Thymus (tissue), 11 donors: ENCODE results near the gene HTR3C. TPM values are rescaled to one million over a fixed set of nuclear protein-coding genes. Genes with fewer than 3 reads are reported as not detected.
"Not testable (repeated sequence)": the region's sequence is repeated elsewhere in the genome, so short reads cannot be mapped to it uniquely, and the experiment has no call there.

Experiments used
- DNase-seq, 9 donors: peaks; one replicate each; pipeline ENCODE4 v3.0.0-alpha.2; 2013; ENCODE audit warnings: low spot score in 9 of 9, low read depth in 6 of 9, missing footprints in 1 of 9
- H3K27ac ChIP-seq, 2 donors: one replicate each; pipeline ENCODE4 v1.5.1; 2013; ENCODE audit warnings: control low read depth in 1 of 2, low read depth in 1 of 2, low read length in 1 of 2, mild to moderate bottlenecking in 1 of 2, moderate library complexity in 1 of 2
- H3K27me3 ChIP-seq, 2 donors: one replicate each; pipeline ENCODE4 v1.5.1; 2013; ENCODE audit warnings: low read length in 1 of 2; ENCODE audit not compliant: control insufficient read depth in 2 of 2, insufficient read depth in 1 of 2
- H3K36me3 ChIP-seq, 2 donors: one replicate each; pipeline ENCODE4 v1.5.1; 2013; ENCODE audit warnings: low read length in 1 of 2, mild to moderate bottlenecking in 1 of 2, moderate library complexity in 1 of 2; ENCODE audit not compliant: control insufficient read depth in 2 of 2, insufficient read depth in 2 of 2
- H3K4me1 ChIP-seq, 2 donors: one replicate each; pipeline ENCODE4 v1.5.1; 2013; ENCODE audit warnings: low read length in 2 of 2; ENCODE audit not compliant: control insufficient read depth in 2 of 2, insufficient read depth in 2 of 2
- H3K4me3 ChIP-seq, 2 donors: one replicate each; pipeline ENCODE4 v1.5.1; 2013; ENCODE audit warnings: low read length in 2 of 2, control low read depth in 1 of 2, mild to moderate bottlenecking in 1 of 2
- H3K9me3 ChIP-seq, 2 donors: one replicate each; pipeline ENCODE4 v1.5.1; 2013; ENCODE audit warnings: low read length in 1 of 2, mild to moderate bottlenecking in 1 of 2; ENCODE audit not compliant: control insufficient read depth in 2 of 2, insufficient read depth in 1 of 2
- WGBS: extraction: QIAGEN DNeasy Blood & Tissue Kit; methylation state at CpG from one replicate; pipeline ENCODE4 v1.1.7; 2013; 5-methylcytosine and 5-hydroxymethylcytosine counted together
- polyA plus RNA-seq: library from polyadenylated mRNA; stranded (reverse); fragments of 200-250 nt; gene quantifications from one replicate; pipeline ENCODE4 v1.2.3, GENCODE V29; 2013
- total RNA-seq: library from RNA; stranded (reverse); fragments of 120-200 nt; gene quantifications from one replicate; pipeline ENCODE4 v1.2.4, GENCODE V29; 2013
- donor health status: healthy.

Gene HTR3C
- total and polyA plus RNA-seq, 2 donors = 0.11 TPM; not detected in 1

GRCh38 chr3:184011937-184012889 is 40.6 kb upstream of the HTR3C start:
- WGBS = 99% methylated on average over 6 of the region's 6 CpGs
- peaks cover 5 to 16% of the 10 kb centered on the region in 2 donors for H3K4me1 ChIP-seq
- H3K4me3 ChIP-seq = no peak overlapping the region
- peaks cover 5 to 19% of the 10 kb centered on the region in 2 donors for H3K36me3 ChIP-seq
- no peaks in the 10 kb centered on the region for H3K9me3 ChIP-seq
- no peak for DNase-seq
- H3K27ac ChIP-seq = no peak overlapping the region
- no peaks in the 10 kb centered on the region for H3K27me3 ChIP-seq

GRCh38 chr3:184015381-184016019 is 37.3 kb upstream of the HTR3C start:
- no peak for DNase-seq
- Histone ChIP-seq H3K9me3 (no peaks in the 10 kb centered on the region), H3K27ac (no peak overlapping the region), H3K4me3 (no peak overlapping the region), H3K27me3 (peaks cover 0 to 9% of the 10 kb centered on the region in 2 donors), H3K4me1 (peaks cover 5 to 22% of the 10 kb centered on the region in 2 donors), H3K36me3 (peaks cover 5 to 13% of the 10 kb centered on the region in 2 donors)
- WGBS = 96% methylated on average over 10 of the region's 10 CpGs

DNA sequence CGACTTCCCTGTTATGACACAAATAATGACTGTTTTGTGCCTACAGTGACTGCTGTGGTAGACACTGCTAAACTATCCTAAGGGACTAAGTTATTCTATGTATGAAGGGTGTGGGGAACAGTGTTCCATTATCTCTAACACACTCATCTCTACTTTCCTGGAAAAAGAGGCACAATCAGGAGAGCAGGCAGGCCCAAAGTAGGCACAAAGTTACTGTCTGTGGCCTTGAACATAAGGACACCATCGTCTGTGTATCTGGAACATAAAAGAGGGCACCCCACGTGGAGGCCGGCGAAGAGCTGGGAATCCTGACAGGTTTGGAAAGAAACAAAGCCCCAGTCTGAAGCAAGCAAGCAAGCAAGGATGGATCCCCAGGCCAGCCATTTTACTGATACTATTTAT is 36.7 kb upstream of the HTR3C start:
- peaks cover 5 to 13% of the 10 kb centered on the region in 2 donors for H3K36me3 ChIP-seq

DNA sequence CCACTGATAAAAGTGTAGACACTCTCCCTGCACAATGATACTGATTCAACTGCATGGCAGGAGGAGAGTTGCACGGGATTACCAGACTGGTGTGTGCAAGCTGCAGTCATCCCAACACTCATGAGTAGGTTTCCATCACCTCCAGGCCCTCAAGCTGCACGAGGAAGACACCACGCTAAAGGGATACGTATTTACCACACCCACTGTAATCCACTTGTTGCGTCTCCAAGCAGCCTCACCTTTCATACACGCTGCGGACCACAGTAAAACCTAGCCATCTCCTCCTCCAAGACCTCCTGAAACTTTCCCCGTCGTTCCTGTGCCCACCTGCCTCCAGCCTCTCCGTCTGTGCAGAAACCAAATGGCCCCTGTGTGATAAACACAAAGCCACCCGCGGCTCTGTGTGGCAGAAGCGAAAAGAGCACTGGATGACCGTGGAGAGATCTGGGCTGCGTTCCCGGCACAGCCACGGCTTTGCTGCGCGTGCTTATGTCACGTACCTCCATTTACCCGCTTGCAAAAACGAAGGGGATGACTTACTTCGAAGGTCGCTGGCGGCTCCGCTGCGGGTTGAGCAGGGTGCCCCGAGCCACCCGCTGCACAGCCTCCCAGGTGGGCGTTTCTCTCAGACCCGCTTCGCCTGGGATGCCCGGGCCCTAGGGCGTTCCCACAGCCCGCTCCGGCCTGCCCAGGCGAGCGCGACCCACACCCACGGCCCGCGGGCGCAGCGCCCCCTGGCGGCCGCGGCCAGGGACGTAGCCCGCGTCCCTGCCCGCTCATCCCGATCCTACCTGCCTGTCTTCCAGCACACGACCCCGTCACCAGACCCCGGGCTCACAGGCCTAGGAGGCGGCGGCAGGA is 35.8 kb upstream of the HTR3C start:
- Histone ChIP-seq H3K36me3 (peaks cover 5 to 10% of the 10 kb centered on the region in 2 donors), H3K4me1 (peaks cover 5 to 22% of the 10 kb centered on the region in 2 donors), H3K4me3 (peak overlapping the region; percentile 79 to 100), H3K27ac (peak overlapping the region in 1 of 2 donors; percentile 61), H3K27me3 (peaks cover 0 to 9% of the 10 kb centered on the region in 2 donors), H3K9me3 (no peaks in the 10 kb centered on the region)
- DNase-seq = peak in 8 of 9 donors; percentile 20 to 77 (median 56)
- WGBS = 16% methylated on average over 57 of the region's 57 CpGs

More for the DNA sequence above, 36.7 kb upstream of the HTR3C start:
- no peak for DNase-seq
- H3K4me1 ChIP-seq = peaks cover 5 to 22% of the 10 kb centered on the region in 2 donors
- H3K27ac ChIP-seq = no peak overlapping the region
- H3K9me3 ChIP-seq = no peaks in the 10 kb centered on the region
- WGBS = 88% methylated on average over 5 of the region's 5 CpGs
- peaks cover 0 to 9% of the 10 kb centered on the region in 2 donors for H3K27me3 ChIP-seq
- no peak overlapping the region for H3K4me3 ChIP-seq

DNA sequence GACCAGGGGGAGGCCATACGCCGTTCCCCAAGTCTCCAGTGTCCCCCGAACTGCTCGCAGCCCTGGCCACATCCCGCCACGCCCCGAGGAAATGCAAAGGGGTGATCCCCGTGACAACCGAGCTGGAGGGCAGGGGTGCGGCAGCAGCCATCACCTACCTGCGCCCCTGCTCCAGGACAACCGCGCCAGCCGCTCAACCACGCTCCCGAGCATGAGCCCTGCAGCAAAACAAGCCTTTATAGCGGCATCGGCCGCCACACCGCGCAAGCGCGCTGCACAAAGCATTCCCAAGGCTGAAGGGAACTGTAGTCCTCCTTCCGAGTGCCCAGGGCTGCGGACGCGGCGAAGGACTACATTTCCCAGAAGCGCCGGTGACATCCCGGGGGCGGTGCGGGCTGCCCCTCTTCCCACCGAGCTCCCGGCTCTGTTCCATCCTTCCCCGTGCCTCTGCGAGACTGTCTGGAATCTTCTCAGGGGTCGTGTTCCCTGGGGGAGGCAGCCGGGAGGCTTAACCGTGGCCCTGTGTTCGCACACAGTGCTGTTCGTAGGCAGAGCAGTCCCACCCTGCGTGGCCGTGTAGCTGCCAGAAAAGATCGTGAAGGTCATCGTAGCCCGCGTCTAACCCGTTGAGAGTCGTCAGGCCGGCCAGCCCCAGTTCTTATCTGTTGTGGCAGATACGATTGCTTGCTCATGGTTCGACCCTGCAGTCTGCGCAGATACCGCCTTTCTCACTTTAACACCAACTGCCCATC is 35.0 kb upstream of the HTR3C start, which contains the start of gene ABCC5:
Gene ABCC5, minus strand, starts transcription at position 213 of the 752 bp plus-strand sequence. CDS start 3,492 bp downstream, outside the sequence.
- under 1% methylated on average over 55 of the region's 55 CpGs for WGBS

GRCh38 chr3:184018424-184018973 is 34.3 kb upstream of the HTR3C start:
- no peak overlapping the region for H3K27ac ChIP-seq
- 93% methylated on average over 21 of the region's 21 CpGs for WGBS
- peak overlapping the region; percentile 79 to 100 for H3K4me3 ChIP-seq
- peaks cover 0 to 2% of the 10 kb centered on the region in 2 donors for H3K36me3 ChIP-seq
- DNase-seq = no peak
- peaks cover 5 to 22% of the 10 kb centered on the region in 2 donors for H3K4me1 ChIP-seq
- no peaks in the 10 kb centered on the region for H3K9me3 ChIP-seq
- H3K27me3 ChIP-seq = peaks cover 0 to 9% of the 10 kb centered on the region in 2 donors

More for the DNA sequence above, 35.0 kb upstream of the HTR3C start, which contains the start of gene ABCC5:
- Histone ChIP-seq H3K27ac (peak within 1 kb of the TSS in 1 of 2 donors; percentile 61), H3K4me1 (peaks cover 5 to 22% of the 10 kb centered on the region in 2 donors), H3K27me3 (peaks cover 0 to 9% of the 10 kb centered on the region in 2 donors), H3K9me3 (no peaks in the 10 kb centered on the region), H3K36me3 (peaks cover 0 to 4% of the 10 kb centered on the region in 2 donors), H3K4me3 (peak within 1 kb of the TSS; percentile 79 to 100)
- DNase-seq = peak; percentile 73 to 92 (median 81)

DNA sequence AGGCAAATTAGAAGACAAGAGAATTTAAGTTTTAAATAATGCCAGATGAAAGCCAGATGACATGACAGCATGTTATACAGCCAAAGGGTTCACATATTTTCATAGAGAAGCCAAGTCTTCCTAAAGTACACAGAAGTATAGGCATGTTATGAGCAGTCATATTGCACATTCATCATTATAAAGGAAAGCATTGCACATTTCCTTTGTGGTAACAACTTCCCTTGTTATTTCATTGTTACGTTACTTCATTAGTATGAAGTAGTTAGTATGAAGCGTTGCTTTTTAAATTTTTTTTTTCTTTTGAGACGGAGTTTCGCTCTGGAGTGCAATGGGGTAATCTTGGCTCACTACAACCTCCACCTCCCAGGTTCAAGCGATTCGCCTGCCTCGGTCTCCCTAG is 30.5 kb upstream of the HTR3C start:
- no peak overlapping the region for H3K4me3 ChIP-seq
- H3K36me3 ChIP-seq = no peaks in the 10 kb centered on the region
- DNase-seq = no peak
- 29% methylated on average over 7 of the region's 7 CpGs for WGBS
- H3K4me1 ChIP-seq = peaks cover 0 to 5% of the 10 kb centered on the region in 2 donors
- H3K9me3 ChIP-seq = no peaks in the 10 kb centered on the region
- H3K27ac ChIP-seq = no peak overlapping the region
- peaks cover 0 to 9% of the 10 kb centered on the region in 2 donors for H3K27me3 ChIP-seq

DNA sequence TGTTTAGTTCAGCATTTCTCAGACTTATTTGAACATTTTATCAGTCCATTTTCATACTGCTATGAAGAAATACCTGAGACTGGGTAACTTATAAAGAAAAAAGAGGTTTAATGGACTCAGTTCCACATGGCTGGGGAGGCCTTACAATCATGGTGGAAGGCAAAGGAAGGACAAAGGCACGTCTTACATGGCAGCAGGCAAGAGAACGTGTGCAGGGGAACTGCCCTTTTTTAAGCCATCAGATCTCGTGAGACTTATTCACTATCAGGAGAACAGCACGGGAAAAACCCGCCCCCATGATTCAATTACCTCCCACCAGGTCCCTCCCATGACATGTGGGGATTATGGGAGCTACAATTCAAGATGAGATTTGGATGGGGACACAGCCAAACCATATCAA is 27.6 kb upstream of the HTR3C start:
- WGBS = 88% methylated on average over 5 of the region's 5 CpGs
- H3K9me3 ChIP-seq, H3K4me1 ChIP-seq, DNase-seq, H3K27me3 ChIP-seq, H3K27ac ChIP-seq, H3K36me3 ChIP-seq, H3K4me3 ChIP-seq: not testable (repeated sequence)
